Naive B cell (primary cell): ENCODE measurements around the gene ATF6. TPM values are rescaled to one million over a fixed set of nuclear protein-coding genes. Genes with fewer than 3 reads are reported as not detected.

Experiments used
- ATAC-seq, 2 donors: fragments of 150-1000 bp; cut with Tn5 transposase; 2 replicates each; pipeline ENCODE4 v1.10.0; 2021; ENCODE audit warnings: low read depth in 2 of 2, mild to moderate bottlenecking in 2 of 2, moderate library complexity in 2 of 2
- DNase-seq: peaks from one replicate; pipeline ENCODE4 v3.0.0; 2022
- H3K27ac Mint-ChIP-seq, 6 donors: one replicate each; pipeline ENCODE4 v1.8.0; 2020 to 2022; ENCODE audit warnings: mild to moderate bottlenecking in 6 of 6, mixed read lengths in 6 of 6, moderate library complexity in 5 of 6, inconsistent platforms in 2 of 6
- H3K27me3 Mint-ChIP-seq, 3 donors: one replicate each; pipeline ENCODE4 v1.8.0; 2021 to 2022; ENCODE audit warnings: mixed read lengths in 3 of 3, mild to moderate bottlenecking in 1 of 3
- H3K36me3 Mint-ChIP-seq, 2 donors: one replicate each; pipeline ENCODE4 v1.8.0; 2020 to 2022; ENCODE audit warnings: mixed read lengths in 2 of 2, inconsistent platforms in 1 of 2, mild to moderate bottlenecking in 1 of 2
- H3K4me1 Mint-ChIP-seq, 3 donors: one replicate each; pipeline ENCODE4 v1.8.0; 2020 to 2022; ENCODE audit warnings: mixed read lengths in 3 of 3, inconsistent platforms in 1 of 3, mild to moderate bottlenecking in 1 of 3, moderate library complexity in 1 of 3
- H3K4me3 Mint-ChIP-seq, 8 donors: one replicate each; pipeline ENCODE4 v1.8.0; 2020 to 2022; ENCODE audit warnings: mild to moderate bottlenecking in 8 of 8, mixed read lengths in 8 of 8, moderate library complexity in 8 of 8, inconsistent platforms in 2 of 8
- H3K9me3 Mint-ChIP-seq, 7 donors: one replicate each; pipeline ENCODE4 v1.8.0; 2020 to 2022; ENCODE audit warnings: mixed read lengths in 7 of 7, mild to moderate bottlenecking in 5 of 7, inconsistent platforms in 2 of 7, moderate library complexity in 1 of 7
- polyA plus RNA-seq, 6 donors: library from polyadenylated mRNA; unstranded; fragments of 300-500 nt; fragmentation: Illumina TruSeq; gene quantifications; one replicate each; pipeline ENCODE4 v1.2.3, GENCODE V29; 2021; ENCODE audit warnings: low read depth in 6 of 6

ATF6 gene
- polyA plus RNA-seq, 6 donors from 2014 or later = 12.0 to 15.3 (median 14.3) TPM

- H3K4me3 Mint-ChIP-seq = no peak overlapping the region
- DNase-seq (no peak), ATAC-seq (peak in 1 of 2 donors; percentile 28)
- H3K9me3 Mint-ChIP-seq = no peaks in the 10 kb centered on the region
- H3K36me3 Mint-ChIP-seq = no peaks in the 10 kb centered on the region
- H3K4me1 Mint-ChIP-seq = no peaks in the 10 kb centered on the region
- no peaks in the 10 kb centered on the region for H3K27me3 Mint-ChIP-seq
- H3K27ac Mint-ChIP-seq = no peak overlapping the region
Measured at GRCh38 chr1:161905269-161905884, 139.3 kb downstream of the ATF6 start.

GRCh38 chr1:161907265-161907664 is 141.1 kb downstream of the ATF6 start:
- peak overlapping the region in 1 of 6 donors; percentile 44 for H3K27ac Mint-ChIP-seq
- no peak overlapping the region for H3K4me3 Mint-ChIP-seq
- DNase-seq (no peak), ATAC-seq (no peak)
- H3K9me3 Mint-ChIP-seq = no peaks in the 10 kb centered on the region
- no peaks in the 10 kb centered on the region for H3K36me3 Mint-ChIP-seq
- no peaks in the 10 kb centered on the region for H3K27me3 Mint-ChIP-seq
- H3K4me1 Mint-ChIP-seq = no peaks in the 10 kb centered on the region

GRCh38 chr1:161908264-161908663 is 142.1 kb downstream of the ATF6 start:
- Mint-ChIP-seq H3K27ac (no peak overlapping the region), H3K4me3 (no peak overlapping the region), H3K27me3 (no peaks in the 10 kb centered on the region), H3K36me3 (peaks cover 0 to 9% of the 10 kb centered on the region in 2 donors), H3K4me1 (no peaks in the 10 kb centered on the region), H3K9me3 (no peaks in the 10 kb centered on the region)
- ATAC-seq (no peak), DNase-seq (no peak)

- peaks cover 0 to 9% of the 10 kb centered on the region in 2 donors for H3K36me3 Mint-ChIP-seq
- H3K27me3 Mint-ChIP-seq = no peaks in the 10 kb centered on the region
- H3K4me3 Mint-ChIP-seq = no peak overlapping the region
- no peaks in the 10 kb centered on the region for H3K9me3 Mint-ChIP-seq
- DNase-seq = no peak
- no peaks in the 10 kb centered on the region for H3K4me1 Mint-ChIP-seq
- no peak for ATAC-seq
- peak overlapping the region in 1 of 6 donors; percentile 15 for H3K27ac Mint-ChIP-seq
Measured at GRCh38 chr1:161910604-161911003, 144.5 kb downstream of the ATF6 start.

- Mint-ChIP-seq H3K36me3 (peaks cover 0 to 9% of the 10 kb centered on the region in 2 donors), H3K27me3 (no peaks in the 10 kb centered on the region), H3K4me1 (no peaks in the 10 kb centered on the region), H3K9me3 (no peaks in the 10 kb centered on the region), H3K27ac (no peak overlapping the region), H3K4me3 (no peak overlapping the region)
- DNase-seq (no peak), ATAC-seq (no peak)
Measured at GRCh38 chr1:161913482-161914140, 147.5 kb downstream of the ATF6 start.

- ATAC-seq (no peak), DNase-seq (no peak)
- Mint-ChIP-seq H3K4me3 (no peak overlapping the region), H3K36me3 (peaks cover 0 to 12% of the 10 kb centered on the region in 2 donors), H3K9me3 (no peaks in the 10 kb centered on the region), H3K4me1 (no peaks in the 10 kb centered on the region), H3K27ac (no peak overlapping the region), H3K27me3 (no peaks in the 10 kb centered on the region)
Measured at GRCh38 chr1:161914595-161914994, 148.5 kb downstream of the ATF6 start.

- Mint-ChIP-seq H3K9me3 (no peaks in the 10 kb centered on the region), H3K4me3 (no peak overlapping the region), H3K27me3 (no peaks in the 10 kb centered on the region), H3K36me3 (peaks cover 0 to 15% of the 10 kb centered on the region in 2 donors), H3K27ac (no peak overlapping the region), H3K4me1 (no peaks in the 10 kb centered on the region)
- ATAC-seq (no peak), DNase-seq (no peak)
Measured at GRCh38 chr1:161915051-161915503, 149.0 kb downstream of the ATF6 start.

GRCh38 chr1:161915978-161916377 is 149.9 kb downstream of the ATF6 start:
- no peaks in the 10 kb centered on the region for H3K9me3 Mint-ChIP-seq
- H3K27ac Mint-ChIP-seq = no peak overlapping the region
- H3K36me3 Mint-ChIP-seq = peaks cover 4 to 17% of the 10 kb centered on the region in 2 donors
- ATAC-seq = no peak
- no peak for DNase-seq
- H3K27me3 Mint-ChIP-seq = no peaks in the 10 kb centered on the region
- H3K4me3 Mint-ChIP-seq = no peak overlapping the region
- no peaks in the 10 kb centered on the region for H3K4me1 Mint-ChIP-seq

- no peak for ATAC-seq
- peaks cover 0 to 3% (median 0%) of the 10 kb centered on the region in 3 donors for H3K4me1 Mint-ChIP-seq
- H3K4me3 Mint-ChIP-seq = no peak overlapping the region
- peak overlapping the region in 2 of 6 donors; percentile 13 to 40 for H3K27ac Mint-ChIP-seq
- DNase-seq = no peak
- H3K36me3 Mint-ChIP-seq = peaks cover 26 to 30% of the 10 kb centered on the region in 2 donors
- H3K27me3 Mint-ChIP-seq = no peaks in the 10 kb centered on the region
- no peaks in the 10 kb centered on the region for H3K9me3 Mint-ChIP-seq
Measured at GRCh38 chr1:161919229-161919628, 153.1 kb downstream of the ATF6 start.

GRCh38 chr1:161921491-161921890 is 155.4 kb downstream of the ATF6 start:
- no peaks in the 10 kb centered on the region for H3K9me3 Mint-ChIP-seq
- H3K36me3 Mint-ChIP-seq = peaks cover 31 to 42% of the 10 kb centered on the region in 2 donors
- H3K4me1 Mint-ChIP-seq = peaks cover 0 to 9% (median 3%) of the 10 kb centered on the region in 3 donors
- DNase-seq (no peak), ATAC-seq (no peak)
- no peak overlapping the region for H3K27ac Mint-ChIP-seq
- H3K4me3 Mint-ChIP-seq = no peak overlapping the region
- H3K27me3 Mint-ChIP-seq = no peaks in the 10 kb centered on the region

GRCh38 chr1:161921990-161922389 is 155.9 kb downstream of the ATF6 start:
- H3K9me3 Mint-ChIP-seq = no peaks in the 10 kb centered on the region
- no peak overlapping the region for H3K4me3 Mint-ChIP-seq
- H3K36me3 Mint-ChIP-seq = peaks cover 35 to 43% of the 10 kb centered on the region in 2 donors
- DNase-seq = no peak
- H3K4me1 Mint-ChIP-seq = peaks cover 0 to 10% (median 3%) of the 10 kb centered on the region in 3 donors
- no peaks in the 10 kb centered on the region for H3K27me3 Mint-ChIP-seq
- no peak for ATAC-seq
- H3K27ac Mint-ChIP-seq = no peak overlapping the region

GRCh38 chr1:161928056-161928455 is 161.9 kb downstream of the ATF6 start:
- H3K9me3 Mint-ChIP-seq = no peaks in the 10 kb centered on the region
- H3K4me3 Mint-ChIP-seq = no peak overlapping the region
- DNase-seq = no peak
- H3K4me1 Mint-ChIP-seq = peaks cover 4 to 16% (median 5%) of the 10 kb centered on the region in 3 donors
- peaks cover 13 to 19% of the 10 kb centered on the region in 2 donors for H3K36me3 Mint-ChIP-seq
- H3K27me3 Mint-ChIP-seq = no peaks in the 10 kb centered on the region
- no peak overlapping the region for H3K27ac Mint-ChIP-seq
- no peak for ATAC-seq

GRCh38 chr1:161929137-161929536 is 163.0 kb downstream of the ATF6 start:
- H3K27ac Mint-ChIP-seq = no peak overlapping the region
- no peak overlapping the region for H3K4me3 Mint-ChIP-seq
- H3K36me3 Mint-ChIP-seq = peaks cover 10 to 14% of the 10 kb centered on the region in 2 donors
- ATAC-seq (no peak), DNase-seq (no peak)
- no peaks in the 10 kb centered on the region for H3K9me3 Mint-ChIP-seq
- peaks cover 10 to 24% (median 13%) of the 10 kb centered on the region in 3 donors for H3K4me1 Mint-ChIP-seq
- H3K27me3 Mint-ChIP-seq = no peaks in the 10 kb centered on the region

- Mint-ChIP-seq H3K27ac (no peak overlapping the region), H3K4me3 (no peak overlapping the region), H3K36me3 (peaks cover 9 to 12% of the 10 kb centered on the region in 2 donors), H3K27me3 (no peaks in the 10 kb centered on the region), H3K4me1 (peaks cover 13 to 24% (median 18%) of the 10 kb centered on the region in 3 donors), H3K9me3 (no peaks in the 10 kb centered on the region)
- DNase-seq (no peak), ATAC-seq (no peak)
Measured at GRCh38 chr1:161930064-161930463, 163.9 kb downstream of the ATF6 start.
